ENCODE results near the gene MIPOL1. TPM values are rescaled to one million over a fixed set of nuclear protein-coding genes. Genes with fewer than 3 reads are reported as not detected.
"Not testable (repeated sequence)": the region's sequence is repeated elsewhere in the genome, so short reads cannot be mapped to it uniquely, and the experiment has no call there.

MIPOL1 gene
- total RNA-seq, 1 donor from 2014 or later, result 30.8 TPM

GRCh38 chr14:37462426-37462825 lies 264.7 kb downstream of the MIPOL1 start:
- not testable (repeated sequence) for DNase-seq (ENCODE audit: low spot score)

DNA sequence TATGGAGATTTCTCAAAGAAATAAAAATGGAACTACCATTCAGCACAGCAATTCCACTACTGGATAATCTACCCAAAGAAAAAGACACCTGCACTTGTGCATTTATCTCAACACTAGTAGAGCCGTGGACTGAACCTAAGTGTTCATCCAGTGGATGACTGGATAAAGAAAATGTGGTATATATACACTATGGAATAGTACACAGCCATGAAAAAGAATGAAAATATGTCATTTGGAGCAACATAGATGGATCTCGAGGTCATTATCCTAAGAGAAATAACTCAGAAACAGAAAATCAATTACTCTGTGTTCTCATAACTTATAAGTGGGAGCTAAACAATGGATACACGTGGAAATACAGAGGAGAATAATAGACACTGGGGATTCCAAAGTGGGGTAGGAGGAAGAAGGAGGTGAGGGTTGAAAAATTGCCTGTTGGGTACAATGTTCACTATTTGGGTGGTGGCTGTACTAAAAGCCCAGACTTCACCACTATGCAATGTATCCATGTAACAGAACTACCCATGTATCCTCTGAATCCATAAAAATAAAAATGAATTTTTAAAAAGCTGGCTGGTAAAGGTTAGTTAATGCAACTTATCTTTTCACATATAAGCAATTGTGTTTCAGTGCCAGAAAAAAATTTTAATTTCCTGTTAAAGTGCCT lies 266.6 kb downstream of the MIPOL1 start:
- DNase-seq (ENCODE audit: low spot score), result no peak

DNA sequence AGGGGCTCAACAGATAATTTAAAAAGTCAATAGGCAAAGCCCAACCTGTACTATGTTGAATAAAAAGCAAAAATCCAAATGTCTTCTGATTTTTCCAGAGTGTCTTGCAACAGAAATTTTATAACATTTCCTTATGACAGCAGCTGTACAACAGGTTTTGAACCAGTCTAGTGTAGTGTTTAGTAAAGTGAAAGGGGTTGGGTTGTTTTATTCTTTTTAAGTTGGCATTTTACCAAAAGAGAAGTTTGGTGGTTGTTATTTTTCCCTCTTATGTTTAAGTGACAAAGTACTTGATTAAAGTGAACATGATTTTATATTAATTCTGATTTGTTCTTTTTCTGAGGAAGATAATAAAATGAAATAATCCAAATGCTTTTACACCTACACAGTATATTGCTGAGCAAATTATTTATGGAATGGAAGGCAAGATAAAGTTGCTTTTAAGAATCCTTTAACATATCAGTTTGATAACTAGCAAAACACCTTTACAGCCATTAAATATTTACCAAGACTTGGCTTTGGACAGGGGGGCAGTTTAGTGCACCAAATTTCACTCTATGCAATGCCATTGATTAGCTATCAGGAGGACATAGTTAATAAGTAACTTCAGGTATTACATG lies 268.4 kb downstream of the MIPOL1 start:
- DNase-seq (ENCODE audit: low spot score), result no peak

GRCh38 chr14:37466623-37467088 lies 268.9 kb downstream of the MIPOL1 start:
- no peak for DNase-seq (ENCODE audit: low spot score)

GRCh38 chr14:37469650-37470049 lies 271.9 kb downstream of the MIPOL1 start:
- DNase-seq (ENCODE audit: low spot score), result no peak

GRCh38 chr14:37470251-37470650 lies 272.5 kb downstream of the MIPOL1 start:
- no peak for DNase-seq (ENCODE audit: low spot score)

GRCh38 chr14:37472906-37473305 lies 275.2 kb downstream of the MIPOL1 start:
- DNase-seq (ENCODE audit: low spot score), result no peak

GRCh38 chr14:37474191-37474590 lies 276.5 kb downstream of the MIPOL1 start:
- no peak for DNase-seq (ENCODE audit: low spot score)

DNA sequence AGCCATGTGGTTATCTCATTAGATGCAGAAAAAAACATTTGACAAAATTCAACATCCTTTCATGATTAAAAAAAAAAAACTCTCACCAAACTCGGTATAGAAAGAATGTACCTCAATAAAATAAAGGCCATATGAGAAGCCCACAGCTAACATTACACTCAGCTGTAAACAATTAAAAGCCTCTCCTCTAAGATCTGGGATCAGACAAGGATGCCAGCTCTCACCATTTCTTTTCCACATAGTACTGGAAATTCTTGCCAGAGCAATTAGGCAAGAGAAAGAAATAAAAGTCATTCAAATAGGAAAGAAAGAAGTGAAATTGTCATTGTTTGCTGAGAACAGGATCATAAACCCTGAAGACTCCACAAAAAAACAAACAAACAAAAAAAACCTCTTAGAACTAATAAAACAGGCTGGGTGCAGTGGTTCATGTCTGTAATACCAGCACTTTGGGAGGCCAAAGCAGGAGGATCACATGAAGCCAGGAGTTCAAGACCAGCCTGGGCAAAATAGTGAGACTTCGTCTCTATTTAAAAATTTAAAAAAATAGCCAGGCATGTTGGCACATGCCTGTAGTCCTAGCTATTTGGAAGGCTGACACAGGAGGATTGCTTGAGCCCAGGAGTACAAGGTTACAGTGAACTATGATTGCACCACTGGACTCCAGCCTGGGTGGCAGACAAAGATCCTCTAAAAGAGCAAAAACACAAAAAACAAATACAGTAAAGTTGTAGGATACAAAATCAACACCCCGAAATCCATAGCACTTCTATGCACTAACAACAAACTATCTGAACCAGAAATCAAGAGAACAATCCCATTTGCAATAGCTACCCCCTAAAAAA lies 282.9 kb downstream of the MIPOL1 start:
- no peak for DNase-seq (ENCODE audit: low spot score)

- no peak for DNase-seq (ENCODE audit: low spot score)
These were observed 284.7 kb downstream of the MIPOL1 start for GRCh38 chr14:37482428-37482827.

DNA sequence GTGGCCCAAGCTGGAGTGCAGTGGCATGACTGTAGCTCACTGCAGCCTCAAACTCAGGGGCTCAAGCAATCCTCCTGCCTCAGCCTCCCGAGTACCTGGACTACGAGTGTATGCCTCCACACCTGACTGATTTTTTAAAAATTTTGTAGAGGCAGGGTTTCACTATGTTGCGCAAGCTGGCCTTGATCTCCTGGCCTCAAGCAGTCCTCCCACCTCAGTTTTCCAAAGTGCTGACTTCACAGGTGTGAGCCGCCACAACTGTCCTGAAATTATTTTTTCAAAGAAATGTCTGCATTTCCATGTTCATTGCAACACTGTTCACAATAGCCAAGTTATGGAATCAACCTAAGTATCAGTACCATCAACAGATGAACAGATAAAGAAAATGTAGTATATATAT lies 285.9 kb downstream of the MIPOL1 start:
- DNase-seq (ENCODE audit: low spot score), result no peak

GRCh38 chr14:37490607-37491006 lies 292.9 kb downstream of the MIPOL1 start:
- DNase-seq (ENCODE audit: low spot score), result no peak

- DNase-seq (ENCODE audit: low spot score), result no peak
These were observed 293.3 kb downstream of the MIPOL1 start for GRCh38 chr14:37491076-37491475.

DNA sequence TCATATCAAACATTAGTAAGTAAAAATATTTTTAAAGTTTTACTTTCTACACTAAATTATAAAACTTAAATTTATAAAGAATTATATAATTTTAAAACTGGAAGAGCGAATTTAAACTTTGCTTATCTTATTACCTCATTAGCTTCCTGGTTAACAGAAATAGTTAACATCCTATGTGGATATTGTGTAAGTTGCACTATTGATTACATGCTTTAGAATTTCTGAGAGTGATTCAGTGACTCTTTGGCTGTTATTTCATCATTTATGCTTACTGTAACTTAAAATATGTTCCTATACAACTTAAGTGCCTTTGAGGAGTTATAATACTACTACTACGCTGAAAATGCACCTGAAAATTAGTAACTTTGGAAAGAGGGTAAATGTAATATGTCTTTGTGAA lies 295.9 kb downstream of the MIPOL1 start:
- no peak for DNase-seq (ENCODE audit: low spot score)

GRCh38 chr14:37497422-37497821 lies 299.7 kb downstream of the MIPOL1 start:
- DNase-seq (ENCODE audit: low spot score), result no peak

- DNase-seq (ENCODE audit: low spot score), result no peak
These were observed 304.1 kb downstream of the MIPOL1 start for GRCh38 chr14:37501877-37502276.

- no peak for DNase-seq (ENCODE audit: low spot score)
These were observed 310.8 kb downstream of the MIPOL1 start for GRCh38 chr14:37508503-37508902.

GRCh38 chr14:37512173-37512572 lies 314.4 kb downstream of the MIPOL1 start:
- no peak for DNase-seq (ENCODE audit: low spot score)

DNA sequence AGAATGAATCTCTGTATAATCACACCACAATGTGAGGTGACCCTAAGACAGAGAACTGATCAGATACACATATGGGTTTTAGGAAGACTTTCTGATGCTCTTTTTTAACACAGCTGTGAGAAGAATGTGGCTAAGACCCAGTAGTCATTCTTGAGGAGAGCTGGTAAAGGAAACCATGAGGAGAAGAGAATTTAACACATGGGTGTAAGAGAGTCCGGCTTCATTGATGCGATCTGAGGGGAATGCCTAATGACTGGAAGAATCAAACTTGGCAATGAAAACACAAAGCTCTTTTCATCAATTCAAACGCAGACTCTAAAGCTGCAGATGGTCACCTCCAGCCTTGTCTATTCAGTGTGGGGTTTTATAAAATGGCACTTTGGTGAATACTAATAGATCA lies 318.0 kb downstream of the MIPOL1 start:
- no peak for DNase-seq (ENCODE audit: low spot score)

GRCh38 chr14:37526994-37527393 lies 329.3 kb downstream of the MIPOL1 start:
- no peak for DNase-seq (ENCODE audit: low spot score)

- DNase-seq (ENCODE audit: low spot score), result no peak
These were observed 342.3 kb downstream of the MIPOL1 start for GRCh38 chr14:37539992-37540391.

- no peak for DNase-seq (ENCODE audit: low spot score)
These were observed 346.7 kb downstream of the MIPOL1 start for GRCh38 chr14:37544407-37544806.

- no peak for DNase-seq (ENCODE audit: low spot score)
These were observed 347.4 kb downstream of the MIPOL1 start for GRCh38 chr14:37545174-37545573.
